OCI-LY1 (cell line): ENCODE data around the gene TCP11L1.

ENCODE experiments used
- EZH2 ChIP-seq: fragments of 200-600 bp; sonication (generic), shearing (Covaris generic); IDR thresholded peaks from 2 replicates; pipeline ENCODE4 v1.8.0; 2017; ENCODE audit warnings: borderline replicate concordance, mixed run types, mild to moderate bottlenecking, antibody characterized with exemption, low read length, moderate library complexity, mixed read lengths
- TF ChIP-seq, protein P1 (sequence below): fragments of 200-600 bp; sonication (generic), shearing (Covaris generic); IDR thresholded peaks from 2 replicates; pipeline ENCODE4 v1.5.1; 2017; ENCODE audit warnings: mild to moderate bottlenecking, antibody characterized with exemption, low read length, moderate library complexity, mixed read lengths

DNA sequence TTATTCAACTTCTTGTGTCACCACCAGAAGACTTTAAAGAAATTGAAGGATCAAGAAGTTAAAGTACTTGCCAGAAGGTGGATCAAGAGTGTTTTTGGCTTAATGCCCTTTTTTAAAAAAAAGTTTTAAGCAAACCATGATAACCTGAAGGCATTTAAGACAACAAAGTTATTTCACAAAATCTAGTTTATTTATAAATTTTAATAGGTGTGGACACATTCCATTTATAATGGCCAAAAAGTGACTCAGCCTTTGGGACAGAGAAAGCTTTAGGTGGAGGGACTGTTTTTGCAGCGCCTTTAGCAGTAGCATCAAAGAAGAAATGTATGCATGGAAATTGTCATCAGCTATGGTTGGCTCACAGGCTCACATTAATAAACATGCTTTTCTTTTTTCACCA lies 17.9 kb downstream of the TCP11L1 start:
- TF ChIP-seq, protein P1, sequence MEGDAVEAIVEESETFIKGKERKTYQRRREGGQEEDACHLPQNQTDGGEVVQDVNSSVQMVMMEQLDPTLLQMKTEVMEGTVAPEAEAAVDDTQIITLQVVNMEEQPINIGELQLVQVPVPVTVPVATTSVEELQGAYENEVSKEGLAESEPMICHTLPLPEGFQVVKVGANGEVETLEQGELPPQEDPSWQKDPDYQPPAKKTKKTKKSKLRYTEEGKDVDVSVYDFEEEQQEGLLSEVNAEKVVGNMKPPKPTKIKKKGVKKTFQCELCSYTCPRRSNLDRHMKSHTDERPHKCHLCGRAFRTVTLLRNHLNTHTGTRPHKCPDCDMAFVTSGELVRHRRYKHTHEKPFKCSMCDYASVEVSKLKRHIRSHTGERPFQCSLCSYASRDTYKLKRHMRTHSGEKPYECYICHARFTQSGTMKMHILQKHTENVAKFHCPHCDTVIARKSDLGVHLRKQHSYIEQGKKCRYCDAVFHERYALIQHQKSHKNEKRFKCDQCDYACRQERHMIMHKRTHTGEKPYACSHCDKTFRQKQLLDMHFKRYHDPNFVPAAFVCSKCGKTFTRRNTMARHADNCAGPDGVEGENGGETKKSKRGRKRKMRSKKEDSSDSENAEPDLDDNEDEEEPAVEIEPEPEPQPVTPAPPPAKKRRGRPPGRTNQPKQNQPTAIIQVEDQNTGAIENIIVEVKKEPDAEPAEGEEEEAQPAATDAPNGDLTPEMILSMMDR, result no peak
- no peak for TF ChIP-seq EZH2
